Measurements from ENCODE around the gene SRPX.

GRCh38 chrX:38240541-38240940 lies 19.9 kb upstream of the SRPX start:
- TF ChIP-seq ZNF274 (IDR thresholded peaks at IDR 0.05; ENCODE audit: insufficient read depth, insufficient read length) (no peak), CTCF (IDR thresholded peaks at IDR 0.05 in 2 of 3, conservative IDR thresholded peaks at IDR 0.05 in 1 of 3; ENCODE audit: control insufficient read depth in 2 of 3, extremely low read depth in 1 of 3, insufficient read depth in 1 of 3, low read depth in 3 of 3, low read length in 3 of 3) (no peak), BHLHE40 (IDR thresholded peaks at IDR 0.05; ENCODE audit: borderline replicate concordance in 1 of 2, low read depth in 2 of 2, low read length in 1 of 2) (no peak), ESRRA (IDR thresholded peaks at IDR 0.05; ENCODE audit: low read length) (no peak), IKZF1 (conservative IDR thresholded peaks at IDR 0.05) (no peak), NFIC (IDR thresholded peaks at IDR 0.05; ENCODE audit: low read depth, low read length) (no peak)

Data from GM12878 (cell line).